HG02840 (cell line): ENCODE data around the gene S100A5.

Experiments
- ATAC-seq: cut with Tn5 transposase; IDR thresholded peaks from one replicate; pipeline ENCODE4 v1.9.1; 2021; ENCODE audit warnings: mild to moderate bottlenecking, moderate library complexity, moderate number of reproducible peaks; ENCODE audit not compliant: unreplicated experiment, low FRiP score

The S100A5 gene

DNA sequence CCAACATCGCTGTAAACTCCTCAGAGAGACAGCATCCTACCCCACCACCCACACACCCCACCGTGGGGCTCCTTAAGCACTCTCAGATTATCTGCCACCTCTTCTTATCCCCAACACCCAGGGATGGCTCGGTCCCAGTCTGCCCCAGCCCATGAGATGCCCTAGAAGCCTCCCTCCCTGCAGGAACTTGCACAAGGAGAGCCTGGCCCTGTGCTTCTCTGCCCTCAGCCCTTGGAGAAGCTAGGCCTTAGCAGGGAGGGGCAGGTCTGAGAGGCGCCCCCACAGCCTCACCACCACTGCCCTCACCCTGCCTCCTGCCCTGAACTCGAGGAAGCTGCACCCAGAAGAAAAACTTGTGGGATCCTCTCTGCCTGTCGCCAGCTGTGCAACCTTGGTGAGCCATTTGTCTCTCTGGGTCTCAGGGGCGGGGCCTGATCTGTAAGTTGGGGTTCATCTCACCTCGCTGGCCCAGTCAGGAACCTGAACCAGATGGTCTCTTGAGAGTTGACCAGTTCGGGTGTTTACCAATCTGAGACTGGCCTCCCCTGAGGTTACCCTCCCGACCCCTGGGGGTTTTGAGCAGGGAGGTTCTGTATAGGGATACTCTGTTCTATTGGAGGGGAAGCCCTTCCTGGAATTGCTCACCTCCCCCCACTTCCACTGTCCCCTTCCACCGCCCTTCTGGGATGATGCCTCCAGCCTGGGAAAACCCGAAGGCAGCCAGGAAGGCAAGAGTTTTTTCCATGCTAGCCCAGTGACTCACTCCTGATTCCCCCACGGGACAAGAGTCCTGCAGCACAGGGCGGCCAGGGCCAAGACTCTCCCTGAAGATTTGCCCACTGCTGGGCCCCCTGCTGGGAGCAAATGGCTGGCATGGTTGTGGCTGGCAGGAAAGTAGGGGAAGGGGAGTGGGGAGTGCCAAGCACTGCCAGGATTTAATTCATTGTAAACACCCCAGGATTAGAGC lies 8.3 kb upstream of the S100A5 start, which contains the start of gene S100A3:
Gene S100A3, minus strand, starts transcription at position 537 of the 967 bp plus-strand sequence. CDS start 773 bp downstream, outside the sequence.
- ATAC-seq = no peak

GRCh38 chr1:153547560-153548551 lies 7.1 kb upstream of the S100A5 start:
- no peak for ATAC-seq

DNA sequence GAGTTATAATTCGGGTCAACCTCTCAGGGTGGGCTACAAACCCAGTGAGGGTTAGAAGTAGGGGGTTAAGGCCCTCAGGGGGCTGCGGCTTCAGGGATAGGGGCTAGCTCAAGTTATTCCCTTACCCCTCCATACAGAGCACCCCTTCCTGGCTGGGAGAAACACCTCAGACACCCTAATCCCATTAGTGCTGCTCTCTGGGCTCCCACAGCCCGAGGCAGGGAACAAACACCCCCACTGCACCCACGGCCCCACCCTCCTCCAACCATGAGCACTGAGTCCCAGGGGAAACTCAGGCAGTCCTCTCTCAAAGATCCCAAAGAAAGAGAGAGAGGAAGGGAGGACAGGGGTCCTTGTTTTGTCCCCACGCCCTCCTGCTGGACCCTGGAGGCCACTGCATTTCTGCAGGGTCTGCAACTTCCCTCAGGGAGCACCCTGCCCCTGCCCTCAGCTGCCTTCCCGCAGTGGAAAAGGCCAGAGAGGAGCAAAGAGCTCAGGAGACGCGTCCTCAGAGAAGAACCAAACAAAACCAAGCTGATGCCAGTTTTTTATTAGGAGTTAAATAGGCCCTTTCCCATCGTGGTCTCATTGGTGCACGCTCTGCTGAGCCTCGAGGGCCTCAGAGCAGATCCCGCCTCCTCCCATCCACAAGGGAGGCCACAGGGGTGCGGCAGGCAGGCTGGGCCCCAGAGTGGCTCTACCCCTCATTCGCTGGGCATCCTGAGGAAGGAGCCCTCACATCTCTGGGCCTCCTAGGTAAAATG lies 6.2 kb upstream of the S100A5 start:
- no peak for ATAC-seq

DNA sequence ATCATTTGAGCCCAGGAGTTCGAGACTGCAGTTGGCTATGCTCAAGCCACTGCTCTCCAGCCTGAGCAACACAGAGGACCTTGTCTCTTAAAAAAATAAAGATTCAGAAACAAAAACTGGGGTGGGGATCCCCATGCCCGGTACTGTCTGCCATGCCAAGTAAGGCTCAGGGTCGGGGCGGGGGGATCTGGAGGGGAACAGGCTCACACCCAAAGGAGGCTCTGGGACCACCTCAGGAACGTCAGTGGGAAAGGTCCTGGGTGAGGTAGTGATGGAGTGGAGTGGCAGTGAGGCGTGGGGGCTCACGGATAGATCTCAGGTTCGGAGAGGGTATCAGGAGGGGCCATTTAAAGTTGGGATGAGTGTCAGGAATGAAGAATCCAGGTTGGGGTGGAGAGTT lies 5.6 kb upstream of the S100A5 start:
- no peak for ATAC-seq

DNA sequence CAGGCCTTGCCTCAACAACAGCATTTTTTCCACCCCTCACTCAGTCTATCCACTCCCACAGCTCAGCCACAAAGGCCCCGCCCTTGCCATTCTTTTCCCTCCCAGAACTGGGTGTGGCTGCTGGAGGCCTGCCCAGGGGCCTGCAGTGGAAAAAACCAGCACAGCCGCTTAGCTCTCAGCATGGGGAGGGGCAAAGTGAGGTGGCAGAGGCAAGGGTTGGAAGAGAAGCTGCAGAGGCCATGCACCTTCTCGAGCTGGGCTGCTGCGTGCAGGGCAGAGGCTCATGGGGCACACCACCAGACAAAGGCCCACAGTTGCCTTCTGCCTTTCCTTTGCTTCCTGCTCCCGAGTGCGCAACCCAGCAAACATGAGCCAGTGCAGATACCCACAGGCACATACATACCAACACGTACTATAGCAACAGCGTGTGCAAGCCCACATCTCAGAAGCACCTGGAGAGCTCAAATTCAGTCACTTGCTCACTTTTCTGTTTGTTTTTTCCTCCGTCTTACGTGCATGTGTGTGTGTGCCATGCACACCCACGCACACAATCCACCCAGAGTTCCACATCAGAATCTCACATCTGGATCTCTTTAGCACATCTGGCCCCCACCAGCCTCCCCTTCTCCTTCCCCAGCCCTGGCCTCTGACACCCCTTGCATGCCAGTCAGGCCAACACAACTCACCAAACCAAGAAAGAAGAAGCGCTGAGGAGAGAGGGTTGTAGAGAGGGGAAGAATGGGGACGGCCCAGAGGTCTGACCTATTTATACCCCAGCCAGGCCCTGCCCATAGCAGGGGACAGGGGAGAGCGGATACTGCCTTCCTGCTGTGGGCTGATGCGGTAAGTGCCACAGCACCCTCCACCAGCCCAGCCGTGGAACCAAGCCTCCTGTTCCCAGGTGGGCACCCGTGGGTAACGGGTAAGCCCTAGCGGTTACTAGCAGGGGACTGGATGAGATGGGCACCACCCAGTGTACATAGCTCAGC lies 4.6 kb upstream of the S100A5 start, which contains the start of gene S100A4:
Gene S100A4, minus strand, starts transcription at position 740 of the 989 bp plus-strand sequence. CDS start 1,012 bp downstream, outside the sequence.
- ATAC-seq = no peak

DNA sequence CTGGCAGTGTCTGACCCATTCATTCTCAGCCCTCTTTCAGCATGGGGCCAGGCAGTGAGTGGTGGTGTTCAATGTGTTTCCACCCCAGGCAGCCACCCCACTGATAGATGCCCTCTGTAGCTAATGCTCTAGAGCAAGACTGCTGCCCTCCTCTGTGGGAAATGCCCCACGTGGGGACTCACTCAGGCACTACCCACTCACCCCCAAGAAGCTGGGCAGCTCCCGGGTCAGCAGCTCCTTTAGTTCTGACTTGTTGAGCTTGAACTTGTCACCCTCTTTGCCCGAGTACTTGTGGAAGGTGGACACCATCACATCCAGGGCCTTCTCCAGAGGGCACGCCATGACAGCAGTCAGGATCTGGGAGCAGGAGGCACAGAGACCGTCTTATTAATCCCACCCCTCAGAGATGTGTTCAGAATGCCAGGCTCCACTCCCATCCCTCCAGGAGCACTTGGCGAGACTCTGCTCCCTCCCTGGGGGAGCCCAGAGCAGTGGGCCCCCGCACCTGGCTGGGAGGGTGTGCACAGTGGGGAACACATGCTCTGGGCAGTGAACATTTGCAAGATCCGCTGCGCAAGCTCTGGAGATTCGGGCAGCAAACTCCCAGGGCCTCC lies 3.8 kb upstream of the S100A5 start:
- ATAC-seq = no peak

DNA sequence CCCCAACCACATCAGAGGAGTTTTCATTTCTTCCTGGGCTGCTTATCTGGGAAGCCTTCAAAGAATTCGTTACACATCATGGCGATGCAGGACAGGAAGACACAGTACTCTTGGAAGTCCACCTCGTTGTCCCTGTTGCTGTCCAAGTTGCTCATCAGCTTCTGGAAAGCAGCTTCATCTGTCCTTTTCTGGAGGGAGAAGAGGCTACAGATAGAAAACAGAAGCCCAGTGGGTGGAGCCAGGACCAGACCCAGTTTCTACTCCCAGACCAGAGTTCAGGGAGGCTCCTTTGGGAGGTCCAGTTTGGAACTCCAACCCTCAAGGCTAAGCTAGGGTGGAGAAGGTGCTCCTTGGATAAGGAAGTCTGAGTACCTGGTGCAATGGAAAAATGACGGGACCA lies 3.0 kb upstream of the S100A5 start:
- no peak for ATAC-seq

GRCh38 chr1:153542956-153543711 lies 2.4 kb upstream of the S100A5 start:
- ATAC-seq = no peak

DNA sequence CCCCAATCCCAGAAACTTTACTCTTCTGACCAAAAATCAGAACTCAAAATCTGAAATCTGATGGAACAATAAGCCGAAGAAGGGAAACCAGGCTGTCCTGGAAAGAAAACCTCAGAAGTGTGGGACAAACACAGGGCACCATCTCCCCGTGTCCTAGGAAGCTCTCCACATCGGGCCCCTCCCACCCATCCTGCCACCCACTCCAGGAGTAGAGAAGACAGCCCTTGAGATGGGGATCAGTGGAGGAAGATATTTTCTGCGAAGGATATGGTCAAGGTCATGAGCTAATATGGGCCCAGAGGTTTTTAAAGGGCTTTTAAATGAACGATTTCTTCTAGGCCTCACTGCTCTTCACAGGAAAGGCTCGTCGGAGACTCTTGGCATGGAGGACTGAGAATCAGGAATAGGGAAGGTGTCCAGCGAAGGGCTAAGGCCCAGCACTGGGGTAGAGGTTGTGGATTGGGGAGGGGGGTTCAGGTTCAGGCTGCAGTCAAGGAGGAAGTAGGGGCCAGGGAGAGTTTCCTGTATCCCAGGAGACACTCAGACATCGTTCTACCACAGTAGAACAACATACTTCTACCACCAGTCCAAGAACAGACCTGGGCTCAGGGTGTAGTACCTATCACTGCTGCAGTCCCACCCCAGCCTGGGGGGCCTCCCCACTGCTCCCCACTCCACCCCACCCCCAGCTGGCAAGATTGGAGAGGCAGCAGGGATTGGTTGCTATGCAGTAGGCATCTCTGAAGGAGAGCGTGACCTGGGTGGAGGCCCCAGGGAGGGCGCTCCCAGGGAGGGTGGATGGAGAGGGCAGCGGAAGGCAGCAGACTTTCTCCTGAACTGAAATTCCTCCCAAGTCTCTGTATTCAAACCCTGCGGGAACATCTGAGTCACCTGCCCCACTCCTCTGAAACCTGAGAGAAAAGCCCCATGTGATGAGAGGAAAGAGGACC lies 1.2 kb upstream of the S100A5 start:
- no peak for ATAC-seq

DNA sequence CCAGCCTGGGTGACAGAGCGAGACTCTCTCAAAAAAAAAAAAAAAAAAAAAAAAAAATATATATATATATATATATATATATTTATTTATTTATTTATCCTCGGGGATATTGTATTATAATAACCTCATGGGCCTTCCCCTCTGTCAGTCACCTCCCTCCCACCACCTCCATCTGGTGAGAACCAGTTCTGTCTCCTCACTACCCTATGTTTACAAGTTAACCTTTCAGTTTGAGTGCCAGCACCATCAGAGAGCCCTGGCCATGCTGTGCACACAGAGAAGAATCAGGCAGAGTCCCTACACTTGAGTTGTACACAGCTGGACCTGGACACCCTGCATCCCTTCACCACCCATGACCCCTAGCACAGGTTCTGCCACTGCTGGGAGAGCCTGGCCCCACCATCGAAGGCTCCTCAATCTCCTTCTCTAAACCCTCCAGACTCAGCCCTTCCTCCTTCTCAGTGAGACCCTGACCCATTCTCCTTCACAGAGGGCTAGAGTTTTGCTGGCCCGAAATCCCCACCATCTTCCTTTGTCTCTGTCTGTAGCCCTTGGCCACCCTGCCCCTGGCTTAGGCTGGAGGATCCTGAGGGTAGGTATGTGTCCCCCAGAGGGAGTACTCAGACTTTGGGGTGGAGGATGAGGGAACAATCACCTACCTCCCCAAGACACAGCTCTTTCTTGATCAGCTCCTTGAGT lies 1.2 kb downstream of the S100A5 start:
- ATAC-seq = no peak

DNA sequence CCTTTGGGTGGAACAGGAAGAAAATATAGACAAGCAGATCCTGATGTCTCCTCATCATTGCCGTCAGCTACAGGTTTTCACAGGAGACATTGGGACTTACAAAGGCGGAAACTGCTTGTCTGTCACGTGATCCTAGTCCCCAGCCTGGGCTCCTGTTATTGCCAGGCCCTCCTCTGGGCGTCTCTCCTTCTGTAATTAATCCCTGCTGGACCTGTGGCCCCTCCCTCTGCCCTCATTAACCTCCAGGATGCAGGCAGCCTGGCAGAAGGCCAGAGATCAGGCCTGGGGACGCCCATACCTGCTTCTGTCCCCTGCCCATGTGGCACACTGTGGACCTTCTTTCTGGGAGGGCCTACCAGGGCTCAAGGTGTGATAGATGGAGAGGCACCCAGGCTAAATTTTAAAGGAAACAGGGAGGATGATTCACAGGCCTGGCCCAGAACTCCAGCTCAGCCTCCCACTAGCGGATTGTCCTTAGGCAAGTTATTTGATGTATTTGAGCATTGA lies 2.4 kb downstream of the S100A5 start:
- no peak for ATAC-seq

GRCh38 chr1:153537376-153537730 lies 3.4 kb downstream of the S100A5 start:
- no peak for ATAC-seq

GRCh38 chr1:153536671-153537375 lies 3.9 kb downstream of the S100A5 start:
- no peak for ATAC-seq

DNA sequence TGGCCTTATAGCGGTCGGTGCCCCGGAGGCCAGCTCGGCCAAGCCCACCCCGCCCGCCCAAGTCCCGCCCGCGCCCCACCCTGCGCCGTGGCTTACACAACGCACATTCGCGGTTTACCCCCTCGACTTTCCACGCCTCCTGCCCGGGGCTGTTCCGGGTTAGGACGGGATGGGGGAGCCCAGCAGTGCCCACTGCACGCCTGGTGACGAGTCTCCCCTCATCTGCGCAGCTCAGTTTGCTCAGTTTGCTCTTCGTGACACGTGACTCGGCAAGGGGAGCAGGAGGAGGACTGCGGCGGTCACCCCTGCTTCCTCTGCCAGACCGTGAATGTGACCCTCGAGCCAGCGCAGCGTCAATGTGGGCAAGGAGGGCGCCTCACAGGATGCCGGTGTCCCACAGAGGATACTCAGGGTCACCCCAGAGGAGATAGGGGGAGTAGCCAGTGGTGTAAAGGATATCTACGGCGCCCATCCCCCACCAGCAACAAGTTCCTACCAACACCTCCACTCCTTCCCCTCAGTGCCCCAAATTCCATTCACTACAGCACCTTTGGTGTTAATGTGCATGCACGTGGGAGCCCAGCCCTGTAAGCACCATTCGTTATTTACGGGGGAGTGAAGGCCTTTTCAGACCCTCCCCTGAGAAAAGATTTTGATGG lies 4.6 kb downstream of the S100A5 start:
- no peak for ATAC-seq
